Stimulated activated CD4-positive, alpha-beta T cell treated with anti-CD3 and anti-CD28 coated beads, TNF-alpha, amount 100 ng/mL, for 48 hours (primary cell): ENCODE results near the gene LRRC8A.
"Not testable (repeated sequence)": the region's sequence is repeated elsewhere in the genome, so short reads cannot be mapped to it uniquely, and the experiment has no call there.

Source experiments
- DNase-seq, 3 donors: peaks; one replicate each; pipeline ENCODE4 v3.0.0-alpha.2; 2020; ENCODE audit warnings: low read depth in 3 of 3

Gene LRRC8A

DNA sequence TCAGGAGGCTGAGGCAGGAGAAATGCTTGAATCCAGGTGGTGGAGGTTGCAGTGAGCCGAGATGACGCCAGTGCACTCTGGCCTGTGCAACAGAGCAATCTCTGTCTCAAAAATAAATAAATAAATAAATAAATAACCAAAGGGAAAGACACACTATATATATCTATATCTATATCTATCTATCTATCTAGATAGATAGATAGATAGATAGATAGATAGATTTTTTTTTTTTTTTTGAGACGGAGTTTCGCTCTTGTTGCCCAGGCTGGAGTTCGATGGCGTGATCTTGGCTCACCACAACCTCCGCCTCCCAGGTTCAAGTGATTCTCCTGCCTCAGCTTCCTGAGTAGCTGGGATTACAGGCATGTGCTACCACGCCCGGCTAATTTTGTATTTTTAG, 79.5 kb downstream of the LRRC8A start:
- DNase-seq: not testable (repeated sequence)
